Gastroesophageal sphincter (tissue), 4 donors: ENCODE data around the gene ENDOD1. TPM values are rescaled to one million over a fixed set of nuclear protein-coding genes. Genes with fewer than 3 reads are reported as not detected.

Experiments used
- ATAC-seq: fragments of 150-250 bp; one replicate; pipeline ENCODE4 v1.9.1; 2016; ENCODE audit warnings: mild to moderate bottlenecking, moderate library complexity
- H3K27ac ChIP-seq, 4 donors: fragments of 200-600 bp; sonication (generic) in 3 of 4; 1 replicate in 3 of 4; 2 replicates in 1 of 4; pipeline ENCODE4 v1.5.1; 2016 to 2019
- H3K27me3 ChIP-seq: fragments of 200-600 bp; sonication (generic); one replicate; pipeline ENCODE4 v1.5.1; 2019
- H3K36me3 ChIP-seq, 2 donors: fragments of 200-600 bp; sonication (generic); one replicate each; pipeline ENCODE4 v1.5.1; 2019; ENCODE audit warnings: control low read depth in 1 of 2
- H3K4me1 ChIP-seq, 3 donors: fragments of 200-600 bp; sonication (generic); 1 replicate in 2 of 3; 2 replicates in 1 of 3; pipeline ENCODE4 v1.5.1; 2016 to 2019; ENCODE audit warnings: control low read depth in 2 of 3
- H3K4me3 ChIP-seq, 2 donors: fragments of 200-600 bp; sonication (generic); one replicate each; pipeline ENCODE4 v1.5.1; 2019; ENCODE audit warnings: mild to moderate bottlenecking in 1 of 2, moderate library complexity in 1 of 2
- H3K9me3 ChIP-seq, 3 donors: fragments of 200-600 bp; sonication (generic); one replicate each; pipeline ENCODE4 v1.5.1; 2017 to 2019; ENCODE audit warnings: control low read depth in 2 of 3
- CTCF ChIP-seq, 4 experiments: fragments of 200-600 bp in 2 of 4; fragments of 450-650 bp in 2 of 4; sonication (generic) in 1 of 4; IDR thresholded peaks; one replicate each; pipeline ENCODE4 v1.5.1; 2017 to 2019; ENCODE audit warnings: antibody characterized with exemption in 4 of 4, mild to moderate bottlenecking in 2 of 4, moderate library complexity in 2 of 4
- EP300 ChIP-seq: sonication (generic); formaldehyde crosslinking; IDR thresholded peaks from one replicate; pipeline ENCODE4 v1.6.1; 2017; ENCODE audit warnings: antibody characterized with exemption, mild to moderate bottlenecking
- POLR2A ChIP-seq, 2 donors: fragments of 450-650 bp; IDR thresholded peaks; one replicate each; pipeline ENCODE4 v1.6.1; 2017; ENCODE audit warnings: antibody characterized with exemption in 2 of 2, mild to moderate bottlenecking in 2 of 2, moderate library complexity in 1 of 2
- POLR2AphosphoS5 ChIP-seq: sonication (generic); formaldehyde crosslinking; IDR thresholded peaks from one replicate; pipeline ENCODE4 v1.6.1; 2017; ENCODE audit warnings: antibody characterized with exemption
- WGBS, 2 donors: methylation state at CpG; one replicate each; pipeline ENCODE4 v1.1.5; 2018; ENCODE audit warnings: low coverage in 1 of 2; 5-methylcytosine and 5-hydroxymethylcytosine counted together
- total RNA-seq, 4 donors: library from RNA; depleted of rRNA; stranded (reverse); fragments of >200 nt; gene quantifications; one replicate each; pipeline ENCODE4 v1.1.0, GENCODE V29; 2016

The ENDOD1 gene
- total RNA-seq, 4 donors from 2014 or later: 34.6 to 68.3 (median 54.6) TPM

- 0% methylated on average over 17 of the region's 98 CpGs; no CpG with 5 or more reads in 1 of the 2 donors for WGBS, 2 donors
- Histone ChIP-seq H3K9me3 (no peaks in the 10 kb centered on the region), H3K4me1 (peaks cover 0 to 31% (median 3%) of the 10 kb centered on the region in 3 donors), H3K27ac (peak overlapping the region; percentile 94 to 98 (median 96)), H3K27me3 (no peaks in the 10 kb centered on the region), H3K36me3 (no peaks in the 10 kb centered on the region), H3K4me3 (peak overlapping the region; percentile 74)
- peak; percentile 92 for ATAC-seq
- TF ChIP-seq POLR2A (IDR thresholded peaks at IDR 0.05) (peak; percentile 55 to 61), CTCF (IDR thresholded peaks at IDR 0.05) (peak; percentile 42 to 88 (median 73)), EP300 (no peak), POLR2AphosphoS5 (peak; percentile 91)
These were observed 22.4 kb upstream of the ENDOD1 start for GRCh38 chr11:95067039-95067840.

GRCh38 chr11:95067841-95068219, 21.8 kb upstream of the ENDOD1 start:
- no peaks in the 10 kb centered on the region for H3K36me3 ChIP-seq
- no peak for TF ChIP-seq EP300
- TF ChIP-seq POLR2AphosphoS5: no peak
- no peak for TF ChIP-seq CTCF (IDR thresholded peaks at IDR 0.05)
- TF ChIP-seq POLR2A (IDR thresholded peaks at IDR 0.05): no peak
- H3K4me3 ChIP-seq: peak overlapping the region; percentile 74
- peaks cover 0 to 31% (median 3%) of the 10 kb centered on the region in 3 donors for H3K4me1 ChIP-seq
- H3K9me3 ChIP-seq: no peaks in the 10 kb centered on the region
- no peaks in the 10 kb centered on the region for H3K27me3 ChIP-seq
- ATAC-seq: no peak
- H3K27ac ChIP-seq: peak overlapping the region; percentile 94 to 98 (median 96)
- WGBS, 2 donors: 0% methylated on average over 2 of the region's 16 CpGs

GRCh38 chr11:95068549-95068948, 21.1 kb upstream of the ENDOD1 start:
- TF ChIP-seq CTCF (IDR thresholded peaks at IDR 0.05) (peak in 1 of 4 experiments; percentile 8), POLR2A (IDR thresholded peaks at IDR 0.05) (peak; percentile 59 to 68), POLR2AphosphoS5 (peak; percentile 92), EP300 (no peak)
- 1 to 6% methylated on average over 5 of the region's 5 CpGs for WGBS, 2 donors
- ATAC-seq: peak; percentile 86
- Histone ChIP-seq H3K27ac (peak overlapping the region; percentile 94 to 98 (median 96)), H3K4me3 (peak overlapping the region; percentile 74), H3K27me3 (no peaks in the 10 kb centered on the region), H3K36me3 (no peaks in the 10 kb centered on the region), H3K4me1 (peaks cover 0 to 31% (median 3%) of the 10 kb centered on the region in 3 donors), H3K9me3 (no peaks in the 10 kb centered on the region)

- no peak overlapping the region for H3K4me3 ChIP-seq
- TF ChIP-seq CTCF (IDR thresholded peaks at IDR 0.05) (no peak), EP300 (no peak), POLR2A (IDR thresholded peaks at IDR 0.05) (no peak), POLR2AphosphoS5 (no peak)
- H3K4me1 ChIP-seq: peaks cover 0 to 45% (median 9%) of the 10 kb centered on the region in 3 donors
- no peaks in the 10 kb centered on the region for H3K9me3 ChIP-seq
- no peaks in the 10 kb centered on the region for H3K27me3 ChIP-seq
- no peak for ATAC-seq
- no peak overlapping the region for H3K27ac ChIP-seq
- 89 to 100% methylated on average over 1 of the region's 1 CpG for WGBS, 2 donors
- no peaks in the 10 kb centered on the region for H3K36me3 ChIP-seq
These were observed 19.2 kb upstream of the ENDOD1 start for GRCh38 chr11:95070471-95070870.

- TF ChIP-seq CTCF (IDR thresholded peaks at IDR 0.05): no peak
- TF ChIP-seq POLR2A (IDR thresholded peaks at IDR 0.05): no peak
- TF ChIP-seq EP300: no peak
- no peak for TF ChIP-seq POLR2AphosphoS5
- Histone ChIP-seq H3K4me1 (peaks cover 0 to 51% (median 21%) of the 10 kb centered on the region in 3 donors), H3K36me3 (no peaks in the 10 kb centered on the region)
These were observed 16.7 kb upstream of the ENDOD1 start for GRCh38 chr11:95072948-95073347.

More at GRCh38 chr11:95072948-95073347, 16.7 kb upstream of the ENDOD1 start:
- ATAC-seq: no peak
- Histone ChIP-seq H3K27ac (no peak overlapping the region), H3K4me3 (no peak overlapping the region), H3K27me3 (no peaks in the 10 kb centered on the region), H3K9me3 (no peaks in the 10 kb centered on the region)
